GM10266 (cell line): ENCODE data around the gene LONRF2.

Experiments used
- DNase-seq: peaks from one replicate; pipeline ENCODE4 v3.0.0; 2012; ENCODE audit errors: extremely low spot score
- CTCF ChIP-seq: IDR thresholded peaks from 2 replicates; pipeline ENCODE4 v1.5.1; 2012; ENCODE audit warnings: mild to moderate bottlenecking, low read depth; ENCODE audit not compliant: control insufficient read depth, insufficient read depth; ENCODE audit errors: missing control alignments

The LONRF2 gene

GRCh38 chr2:100241236-100241635, 81.1 kb downstream of the LONRF2 start:
- no peak for DNase-seq
- no peak for TF ChIP-seq CTCF

- no peak for TF ChIP-seq CTCF
- no peak for DNase-seq
These were observed 81.9 kb downstream of the LONRF2 start for GRCh38 chr2:100240386-100240785.

GRCh38 chr2:100239486-100240210, 82.7 kb downstream of the LONRF2 start:
- no peak for TF ChIP-seq CTCF
- DNase-seq: no peak

DNA sequence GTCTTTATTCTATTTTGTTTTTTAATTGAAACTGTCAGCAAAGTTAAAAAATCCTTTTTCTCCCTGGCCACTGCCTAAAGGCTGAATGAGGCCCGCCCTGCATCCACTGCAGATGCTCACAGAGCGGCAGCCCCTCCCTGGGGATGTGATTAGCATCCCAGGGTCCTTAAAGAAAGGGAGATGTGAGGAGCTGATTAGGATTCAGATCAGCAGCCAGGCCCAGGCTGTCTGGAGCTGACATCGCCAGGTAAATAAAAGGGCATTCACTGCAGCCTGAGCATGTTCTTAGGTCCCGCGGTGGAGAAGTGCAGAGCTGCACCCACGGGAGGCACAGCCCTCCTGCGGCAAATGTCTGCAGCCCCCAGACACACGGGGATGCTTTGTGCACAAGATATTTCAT, 83.8 kb downstream of the LONRF2 start:
- TF ChIP-seq CTCF: no peak
- no peak for DNase-seq

DNA sequence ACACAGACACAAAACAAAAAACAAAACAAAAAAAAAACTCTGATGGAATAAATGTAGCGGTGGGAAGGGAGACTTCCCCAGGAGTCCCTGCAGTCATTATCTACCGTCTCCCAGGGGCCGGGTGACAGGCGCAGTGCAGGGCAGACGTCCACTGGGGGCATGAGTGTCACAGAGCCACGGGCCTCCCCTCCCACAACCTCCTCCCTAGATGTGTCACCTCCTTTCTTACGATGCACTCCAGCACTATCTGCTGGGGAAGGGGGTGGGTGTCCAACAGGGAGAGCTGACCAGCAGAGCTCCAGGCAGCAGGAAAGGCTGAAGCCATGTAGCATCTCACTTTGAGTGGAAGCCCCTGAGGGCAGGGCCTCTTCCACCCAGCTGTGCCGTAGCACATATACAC, 84.5 kb downstream of the LONRF2 start:
- DNase-seq: no peak
- no peak for TF ChIP-seq CTCF

- no peak for TF ChIP-seq CTCF
- DNase-seq: no peak
These were observed 85.1 kb downstream of the LONRF2 start for GRCh38 chr2:100237163-100237562.

DNA sequence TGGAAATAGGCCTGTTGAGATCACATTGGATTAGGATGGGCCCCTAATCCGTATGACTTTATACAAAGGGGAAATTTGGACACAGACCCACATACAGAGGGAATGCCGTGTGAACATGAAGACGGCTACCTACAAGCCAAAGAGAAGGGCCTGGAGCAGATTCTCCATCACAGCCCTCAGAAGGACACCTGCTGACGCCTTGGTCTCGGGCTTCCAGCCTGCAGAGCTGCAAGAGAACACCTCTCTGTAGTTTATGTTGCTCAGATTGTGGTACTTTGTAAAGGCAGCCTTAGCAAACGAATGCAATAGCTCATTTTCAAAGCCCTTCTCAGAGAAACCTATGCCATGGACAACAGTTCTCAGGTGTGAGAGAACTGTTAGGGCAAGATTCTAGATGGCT, 86.1 kb downstream of the LONRF2 start:
- no peak for DNase-seq

More for the DNA sequence above, 86.1 kb downstream of the LONRF2 start:
- TF ChIP-seq CTCF: no peak
